Central memory CD8-positive, alpha-beta T cell (primary cell): Measurements from ENCODE around the gene SMG6.
A peak's percentile ranks its signal among the peaks of the same experiment; 100 is the strongest.
"Not testable (repeated sequence)": the region's sequence is repeated elsewhere in the genome, so short reads cannot be mapped to it uniquely, and the experiment has no call there.

ENCODE experiments used
- ATAC-seq: fragments of 150-1000 bp; cut with Tn5 transposase; replicated peaks from 2 replicates; pipeline ENCODE4 v1.10.0; 2022; ENCODE audit warnings: mild to moderate bottlenecking, moderate FRiP score, moderate number of reproducible peaks; ENCODE audit not compliant: poor library complexity, severe bottlenecking; ENCODE audit errors: extremely low read depth
- DNase-seq, 2 donors: peaks; one replicate each; pipeline ENCODE4 v3.0.0; 2021; ENCODE audit warnings: low spot score in 2 of 2
- H3K27ac Mint-ChIP-seq: one replicate; pipeline ENCODE4 v1.8.0; 2022; ENCODE audit warnings: low read depth, mild to moderate bottlenecking, moderate library complexity, mixed read lengths
- H3K27me3 Mint-ChIP-seq: one replicate; pipeline ENCODE4 v1.8.0; 2022; ENCODE audit warnings: mixed read lengths
- H3K36me3 Mint-ChIP-seq: one replicate; pipeline ENCODE4 v1.8.0; 2022; ENCODE audit warnings: mild to moderate bottlenecking, moderate library complexity, mixed read lengths; ENCODE audit not compliant: insufficient read depth
- H3K4me1 Mint-ChIP-seq: one replicate; pipeline ENCODE4 v1.8.0; 2022; ENCODE audit warnings: mixed read lengths
- H3K4me3 Mint-ChIP-seq: one replicate; pipeline ENCODE4 v1.8.0; 2022; ENCODE audit warnings: mild to moderate bottlenecking, moderate library complexity, mixed read lengths
- H3K9me3 Mint-ChIP-seq: one replicate; pipeline ENCODE4 v1.8.0; 2022; ENCODE audit warnings: mixed read lengths

Gene SMG6

DNA sequence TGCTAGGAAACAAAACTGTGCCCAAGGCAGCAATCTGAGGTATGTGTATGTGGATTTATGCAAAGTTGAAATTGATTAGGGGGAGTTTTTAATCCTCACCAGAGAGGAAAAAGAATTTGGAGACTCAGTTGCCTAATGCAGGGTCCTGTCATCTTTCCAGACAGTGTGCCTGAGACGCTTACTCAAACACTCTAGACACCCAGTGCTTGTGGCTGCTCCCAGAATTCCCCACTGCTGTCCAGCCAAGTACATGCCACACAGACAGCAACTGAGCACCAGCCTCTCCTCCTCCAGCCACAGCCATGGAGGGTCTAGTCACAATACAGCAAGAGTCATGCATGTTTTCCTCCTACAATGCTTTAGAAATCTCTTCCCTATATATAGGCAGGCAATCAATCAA is 130.6 kb downstream of the SMG6 start:
- no peaks in the 10 kb centered on the region for H3K27me3 Mint-ChIP-seq
- peaks cover 16% of the 10 kb centered on the region for H3K36me3 Mint-ChIP-seq
- no peak overlapping the region for H3K4me3 Mint-ChIP-seq
- H3K9me3 Mint-ChIP-seq = no peaks in the 10 kb centered on the region
- no peak for ATAC-seq
- peaks cover 31% of the 10 kb centered on the region for H3K4me1 Mint-ChIP-seq
- no peak overlapping the region for H3K27ac Mint-ChIP-seq
- DNase-seq = no peak

DNA sequence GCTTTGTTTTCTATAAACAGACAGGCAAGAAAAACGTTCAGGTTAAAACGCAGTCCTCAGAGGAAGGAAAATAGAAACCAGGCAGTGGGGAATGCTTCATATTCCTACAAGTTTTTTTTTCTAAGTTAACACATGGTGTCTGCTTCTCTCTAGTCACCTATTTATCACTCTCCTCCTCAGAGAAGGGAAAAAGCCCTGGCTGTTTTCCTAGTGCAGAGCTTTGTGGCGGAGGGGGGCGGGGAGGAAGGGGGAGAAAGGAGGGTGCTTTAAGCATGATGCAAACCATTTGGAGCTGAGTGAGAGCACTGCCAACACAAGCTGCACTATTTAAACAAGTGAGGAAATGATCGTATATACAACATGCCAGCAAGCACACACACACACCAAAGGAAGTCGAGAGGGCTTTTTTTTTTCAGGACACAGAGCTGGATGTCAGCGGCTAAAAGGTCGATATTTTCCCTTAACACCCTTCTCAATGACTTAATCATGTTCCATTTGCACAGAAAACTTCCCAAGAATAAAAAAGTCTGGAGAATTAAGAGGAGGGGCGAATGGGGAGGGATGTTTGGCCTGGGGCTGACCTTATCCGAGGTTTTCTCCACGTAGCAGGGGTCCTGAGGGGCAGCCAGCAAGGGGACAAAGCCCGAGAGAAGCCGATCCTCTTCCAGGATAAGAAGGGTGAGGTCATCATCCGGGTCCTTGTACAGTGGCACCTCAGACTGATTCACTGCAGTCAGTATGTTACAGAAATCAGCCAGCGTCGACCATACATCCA is 131.3 kb downstream of the SMG6 start:
- ATAC-seq = no peak
- H3K36me3 Mint-ChIP-seq = peaks cover 14% of the 10 kb centered on the region
- no peak overlapping the region for H3K4me3 Mint-ChIP-seq
- peaks cover 23% of the 10 kb centered on the region for H3K4me1 Mint-ChIP-seq
- H3K27ac Mint-ChIP-seq = no peak overlapping the region
- DNase-seq = no peak
- no peaks in the 10 kb centered on the region for H3K9me3 Mint-ChIP-seq
- H3K27me3 Mint-ChIP-seq = no peaks in the 10 kb centered on the region

DNA sequence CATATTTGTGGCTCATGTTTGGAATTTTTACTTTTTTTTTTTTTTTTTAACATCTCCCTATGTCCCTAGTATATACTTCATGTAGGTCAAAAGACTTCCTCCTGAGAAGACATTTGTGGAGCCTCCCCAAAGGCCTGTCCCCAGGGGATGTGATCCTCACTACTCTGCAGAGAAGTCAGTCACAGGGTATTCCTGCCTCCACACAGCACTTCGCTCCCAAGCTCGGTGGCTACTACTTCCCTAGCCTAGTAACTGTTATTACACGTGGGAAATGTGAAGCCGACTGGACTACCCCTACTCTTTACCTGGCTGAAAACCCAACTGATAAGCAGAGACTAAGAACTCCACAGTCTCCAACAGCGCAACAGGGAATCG is 131.9 kb downstream of the SMG6 start:
- no peak for DNase-seq
- Mint-ChIP-seq H3K4me3 (no peak overlapping the region), H3K9me3 (no peaks in the 10 kb centered on the region), H3K36me3 (peaks cover 11% of the 10 kb centered on the region), H3K27me3 (no peaks in the 10 kb centered on the region), H3K27ac (no peak overlapping the region), H3K4me1 (peaks cover 22% of the 10 kb centered on the region)
- no peak for ATAC-seq

DNA sequence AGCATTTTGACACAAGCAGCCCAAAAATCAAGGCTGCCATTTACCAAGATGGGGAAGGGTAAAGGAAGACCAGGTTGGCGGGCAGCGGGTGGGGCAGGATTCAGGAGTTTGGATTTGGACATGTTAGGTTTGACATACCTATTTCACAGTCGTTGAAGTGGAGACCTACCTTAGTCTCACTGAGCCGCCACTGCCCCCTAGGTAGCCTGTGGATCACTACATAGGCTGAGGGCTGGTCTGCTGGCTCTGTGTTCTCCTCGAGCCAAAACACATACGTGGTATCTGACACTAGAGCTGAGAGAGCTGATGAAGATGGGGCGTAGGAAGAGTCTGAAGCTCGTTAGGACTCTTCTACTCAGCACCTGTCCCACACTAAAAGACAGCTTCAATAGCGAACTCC is 133.6 kb downstream of the SMG6 start:
- ATAC-seq = peak; percentile 24
- Mint-ChIP-seq H3K9me3 (no peaks in the 10 kb centered on the region), H3K27ac (no peak overlapping the region), H3K4me1 (peaks cover 18% of the 10 kb centered on the region), H3K4me3 (no peak overlapping the region), H3K27me3 (no peaks in the 10 kb centered on the region), H3K36me3 (peaks cover 15% of the 10 kb centered on the region)
- no peak for DNase-seq

DNA sequence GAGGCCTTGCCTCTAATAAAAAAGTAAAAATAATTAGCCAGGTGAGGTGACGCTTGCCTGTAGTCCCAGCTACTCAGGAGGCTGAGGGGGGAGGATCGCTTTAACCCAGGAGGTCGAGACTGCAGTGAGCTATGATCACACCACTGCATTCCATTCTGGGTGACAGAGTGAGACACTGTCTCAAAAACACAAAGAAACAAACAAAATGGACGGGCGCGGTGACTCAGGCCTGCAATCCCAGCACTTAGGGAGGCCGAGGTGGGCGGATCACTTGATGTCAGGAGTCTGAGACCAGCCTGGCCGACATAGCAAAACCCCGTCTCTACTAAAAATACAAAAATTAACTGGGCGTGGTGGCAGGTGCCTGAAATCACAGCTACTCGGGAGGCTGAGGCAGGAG is 137.9 kb downstream of the SMG6 start:
- H3K4me3 Mint-ChIP-seq, H3K4me1 Mint-ChIP-seq, H3K27ac Mint-ChIP-seq, ATAC-seq, H3K9me3 Mint-ChIP-seq, DNase-seq, H3K27me3 Mint-ChIP-seq: not testable (repeated sequence)
- H3K36me3 Mint-ChIP-seq = peaks cover 28% of the 10 kb centered on the region

GRCh38 chr17:2158396-2158780 is 145.2 kb downstream of the SMG6 start:
- Mint-ChIP-seq H3K27me3 (no peaks in the 10 kb centered on the region), H3K9me3 (no peaks in the 10 kb centered on the region), H3K36me3 (peaks cover 26% of the 10 kb centered on the region), H3K4me3 (no peak overlapping the region), H3K4me1 (no peaks in the 10 kb centered on the region), H3K27ac (no peak overlapping the region)
- ATAC-seq (no peak), DNase-seq (no peak)

- Mint-ChIP-seq H3K27me3 (no peaks in the 10 kb centered on the region), H3K9me3 (no peaks in the 10 kb centered on the region), H3K4me1 (no peaks in the 10 kb centered on the region), H3K27ac (no peak overlapping the region), H3K36me3 (peaks cover 26% of the 10 kb centered on the region), H3K4me3 (no peak overlapping the region)
- ATAC-seq (no peak), DNase-seq (no peak)
Measured at GRCh38 chr17:2157675-2158395, 145.8 kb downstream of the SMG6 start.

DNA sequence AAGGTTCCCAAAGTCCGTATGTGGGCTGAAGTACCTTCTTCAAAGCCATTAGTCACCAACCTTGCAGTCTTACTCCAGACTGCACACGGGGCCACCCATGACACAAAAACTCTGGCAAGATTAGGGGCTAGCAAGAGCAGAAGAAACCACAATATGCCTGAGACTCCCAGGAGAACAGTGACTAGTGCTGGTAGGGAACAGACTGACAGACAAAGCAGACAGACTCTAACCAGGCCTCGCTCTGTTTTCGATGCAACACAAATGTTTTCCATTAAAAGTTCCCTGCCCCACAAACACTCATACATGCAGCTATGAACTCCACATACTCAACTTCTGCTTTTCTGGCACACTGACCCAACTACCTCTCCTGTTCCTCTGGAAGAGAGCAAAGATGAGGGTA is 146.5 kb downstream of the SMG6 start:
- Mint-ChIP-seq H3K4me3 (no peak overlapping the region), H3K4me1 (no peaks in the 10 kb centered on the region), H3K9me3 (no peaks in the 10 kb centered on the region), H3K36me3 (peaks cover 21% of the 10 kb centered on the region), H3K27ac (no peak overlapping the region), H3K27me3 (no peaks in the 10 kb centered on the region)
- DNase-seq (no peak), ATAC-seq (no peak)

DNA sequence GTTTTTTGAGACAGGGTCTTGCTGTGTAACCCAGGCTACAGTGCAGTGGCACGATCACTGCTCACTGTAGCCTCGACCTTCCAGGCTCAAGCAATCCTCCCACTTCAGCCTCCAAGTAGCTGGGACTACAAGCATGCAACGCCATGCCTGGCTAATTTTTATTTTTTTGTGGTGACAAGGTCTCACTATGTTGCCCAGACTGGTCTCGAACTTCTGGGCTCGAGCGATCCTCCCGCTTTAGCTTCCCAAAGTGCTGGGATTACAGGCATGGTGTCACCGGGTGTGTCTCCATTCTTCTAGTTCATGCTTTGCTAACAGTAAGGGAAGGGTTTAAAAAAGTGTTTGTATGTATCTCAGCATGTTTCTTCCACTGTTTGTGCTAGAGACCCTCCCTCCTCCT is 146.9 kb downstream of the SMG6 start:
- Mint-ChIP-seq H3K4me3 (no peak overlapping the region), H3K36me3 (peaks cover 21% of the 10 kb centered on the region), H3K27ac (no peak overlapping the region), H3K27me3 (no peaks in the 10 kb centered on the region), H3K9me3 (no peaks in the 10 kb centered on the region), H3K4me1 (no peaks in the 10 kb centered on the region)
- DNase-seq (no peak), ATAC-seq (no peak)

DNA sequence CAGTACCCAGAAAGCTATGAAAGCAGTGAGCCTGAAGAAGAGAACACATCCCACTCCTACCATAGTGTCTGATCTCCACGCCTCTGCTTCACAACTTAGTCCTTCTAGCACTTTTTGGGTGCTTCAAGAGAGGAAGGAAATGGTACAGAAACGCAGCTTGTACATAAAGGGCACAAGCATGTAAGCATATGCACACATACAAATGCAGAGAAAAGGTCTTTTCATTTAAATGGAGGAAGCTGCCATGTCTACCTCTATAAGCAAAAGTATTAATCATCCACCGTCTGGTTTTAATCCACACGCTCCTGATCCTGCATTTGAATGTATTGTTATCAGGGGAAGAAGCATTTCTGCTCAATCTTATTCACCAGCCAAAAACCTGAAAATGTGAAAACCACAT is 148.0 kb downstream of the SMG6 start:
- H3K27ac Mint-ChIP-seq = no peak overlapping the region

GRCh38 chr17:2151358-2152033 is 152.1 kb downstream of the SMG6 start:
- no peak for DNase-seq
- H3K4me3 Mint-ChIP-seq = no peak overlapping the region
- H3K4me1 Mint-ChIP-seq = no peaks in the 10 kb centered on the region
- H3K9me3 Mint-ChIP-seq = no peaks in the 10 kb centered on the region
- peaks cover 29% of the 10 kb centered on the region for H3K36me3 Mint-ChIP-seq
- no peak for ATAC-seq
- H3K27me3 Mint-ChIP-seq = no peaks in the 10 kb centered on the region
- no peak overlapping the region for H3K27ac Mint-ChIP-seq

More for the DNA sequence above, 148.0 kb downstream of the SMG6 start:
- Mint-ChIP-seq H3K36me3 (peaks cover 18% of the 10 kb centered on the region), H3K27me3 (no peaks in the 10 kb centered on the region), H3K4me3 (no peak overlapping the region), H3K9me3 (no peaks in the 10 kb centered on the region), H3K4me1 (no peaks in the 10 kb centered on the region)
- no peak for DNase-seq
- no peak for ATAC-seq

DNA sequence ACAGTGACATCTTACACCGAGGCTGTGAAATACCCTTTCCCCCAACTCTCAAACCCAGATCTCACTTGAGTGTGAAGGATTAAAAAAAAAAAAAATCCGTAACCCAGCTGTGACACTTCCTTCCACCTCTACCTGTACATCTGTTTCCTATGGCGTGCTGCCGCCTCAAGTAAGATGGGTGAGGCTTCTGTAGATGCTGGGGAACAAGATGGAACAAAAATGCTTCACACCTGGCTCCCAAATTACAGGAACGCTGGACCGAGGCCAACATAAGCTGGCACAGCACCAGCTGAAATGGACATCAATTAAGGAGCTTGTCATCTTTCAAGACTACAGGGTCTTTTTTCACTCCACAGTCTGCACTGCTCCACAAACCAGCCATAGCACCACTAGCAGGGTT is 152.8 kb downstream of the SMG6 start:
- no peak overlapping the region for H3K27ac Mint-ChIP-seq
- ATAC-seq (no peak), DNase-seq (no peak)
- peaks cover 30% of the 10 kb centered on the region for H3K36me3 Mint-ChIP-seq
- no peaks in the 10 kb centered on the region for H3K9me3 Mint-ChIP-seq
- no peaks in the 10 kb centered on the region for H3K27me3 Mint-ChIP-seq
- no peak overlapping the region for H3K4me3 Mint-ChIP-seq
- no peaks in the 10 kb centered on the region for H3K4me1 Mint-ChIP-seq

GRCh38 chr17:2149934-2150333 is 153.7 kb downstream of the SMG6 start:
- H3K36me3 Mint-ChIP-seq = peaks cover 27% of the 10 kb centered on the region
- H3K4me1 Mint-ChIP-seq = no peaks in the 10 kb centered on the region
- no peak for DNase-seq
- H3K27ac Mint-ChIP-seq = no peak overlapping the region
- no peaks in the 10 kb centered on the region for H3K27me3 Mint-ChIP-seq
- H3K4me3 Mint-ChIP-seq = no peak overlapping the region
- H3K9me3 Mint-ChIP-seq = no peaks in the 10 kb centered on the region
- ATAC-seq = no peak
